ENCODE measurements around the gene ATP1A4. TPM values are rescaled to one million over a fixed set of nuclear protein-coding genes. Genes with fewer than 3 reads are reported as not detected.

The ATP1A4 gene
- total RNA-seq, 4 donors from 2014 or later: 1.5 TPM; not detected in 3

DNA sequence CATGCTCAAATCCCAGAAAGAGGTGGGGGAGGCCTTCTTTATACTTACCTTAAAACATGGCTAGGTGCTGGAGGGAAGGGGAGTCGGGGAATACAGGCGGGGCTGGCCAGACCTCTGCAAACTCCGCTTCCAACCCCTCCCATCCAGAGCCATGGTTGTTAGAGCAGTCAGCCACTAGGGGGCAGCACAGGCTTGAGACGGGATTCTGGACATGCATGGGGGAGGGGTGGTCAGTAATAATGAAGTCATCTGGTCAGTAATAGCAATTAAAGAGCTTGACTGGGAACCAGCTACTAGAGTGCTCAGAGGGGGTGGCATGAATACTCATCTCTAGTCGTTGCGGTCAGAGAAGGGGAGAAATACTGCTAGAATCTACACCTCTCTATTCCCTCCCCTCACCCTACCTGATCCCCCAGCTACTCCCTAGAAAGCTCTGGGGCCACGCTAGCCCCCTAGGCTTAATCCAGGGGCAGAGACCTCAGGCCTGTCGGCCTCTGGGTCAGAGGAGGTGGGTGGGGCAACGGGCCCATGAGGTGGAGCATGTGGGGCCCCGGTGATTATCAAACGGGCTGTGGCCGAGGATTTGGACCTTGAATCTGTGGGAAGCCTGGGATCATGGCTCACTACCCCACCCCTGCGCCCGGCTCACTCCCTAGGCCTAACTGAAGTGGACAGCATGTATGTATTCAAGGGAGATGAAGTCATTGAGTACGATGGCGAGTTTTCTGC, 41.9 kb downstream of the ATP1A4 start:
- H3K27me3 ChIP-seq: no peaks in the 10 kb centered on the region
- H3K4me3 ChIP-seq: no peak overlapping the region
- no peak overlapping the region for H3K27ac ChIP-seq
- peak; percentile 87 to 90 for DNase-seq
- peak in 1 of 2 donors; percentile 27 for TF ChIP-seq POLR2A (IDR thresholded peaks at IDR 0.05)
- TF ChIP-seq, protein P1, sequence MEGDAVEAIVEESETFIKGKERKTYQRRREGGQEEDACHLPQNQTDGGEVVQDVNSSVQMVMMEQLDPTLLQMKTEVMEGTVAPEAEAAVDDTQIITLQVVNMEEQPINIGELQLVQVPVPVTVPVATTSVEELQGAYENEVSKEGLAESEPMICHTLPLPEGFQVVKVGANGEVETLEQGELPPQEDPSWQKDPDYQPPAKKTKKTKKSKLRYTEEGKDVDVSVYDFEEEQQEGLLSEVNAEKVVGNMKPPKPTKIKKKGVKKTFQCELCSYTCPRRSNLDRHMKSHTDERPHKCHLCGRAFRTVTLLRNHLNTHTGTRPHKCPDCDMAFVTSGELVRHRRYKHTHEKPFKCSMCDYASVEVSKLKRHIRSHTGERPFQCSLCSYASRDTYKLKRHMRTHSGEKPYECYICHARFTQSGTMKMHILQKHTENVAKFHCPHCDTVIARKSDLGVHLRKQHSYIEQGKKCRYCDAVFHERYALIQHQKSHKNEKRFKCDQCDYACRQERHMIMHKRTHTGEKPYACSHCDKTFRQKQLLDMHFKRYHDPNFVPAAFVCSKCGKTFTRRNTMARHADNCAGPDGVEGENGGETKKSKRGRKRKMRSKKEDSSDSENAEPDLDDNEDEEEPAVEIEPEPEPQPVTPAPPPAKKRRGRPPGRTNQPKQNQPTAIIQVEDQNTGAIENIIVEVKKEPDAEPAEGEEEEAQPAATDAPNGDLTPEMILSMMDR (IDR thresholded peaks at IDR 0.05): peak; percentile 93 to 98 (median 97)
- intact Hi-C loops (cut with DNase I; ENCODE audit: low total_unique reads): loop anchor here (5.0 to 10.0 kb wide), 3 partner anchors 62 to 99 kb away; partner anchors contain the start of gene IGSF8
- no peaks in the 10 kb centered on the region for H3K9me3 ChIP-seq
- H3K4me1 ChIP-seq: peaks cover 0 to 5% of the 10 kb centered on the region in 2 donors
- no peaks in the 10 kb centered on the region for H3K36me3 ChIP-seq

GRCh38 chr1:160193832-160194736, 42.7 kb downstream of the ATP1A4 start:
- TF ChIP-seq POLR2A (IDR thresholded peaks at IDR 0.05): no peak
- TF ChIP-seq, protein P1 (IDR thresholded peaks at IDR 0.05): no peak
- peaks cover 0 to 5% of the 10 kb centered on the region in 2 donors for H3K4me1 ChIP-seq
- H3K9me3 ChIP-seq: no peaks in the 10 kb centered on the region
- intact Hi-C loops (cut with DNase I; ENCODE audit: low total_unique reads): loop anchor here (5.0 to 10.0 kb wide), 3 partner anchors 61 to 99 kb away; partner anchors contain the start of gene IGSF8
- H3K27me3 ChIP-seq: no peaks in the 10 kb centered on the region
- H3K27ac ChIP-seq: no peak overlapping the region
- H3K4me3 ChIP-seq: no peak overlapping the region
- no peak for DNase-seq
- H3K36me3 ChIP-seq: no peaks in the 10 kb centered on the region

DNA sequence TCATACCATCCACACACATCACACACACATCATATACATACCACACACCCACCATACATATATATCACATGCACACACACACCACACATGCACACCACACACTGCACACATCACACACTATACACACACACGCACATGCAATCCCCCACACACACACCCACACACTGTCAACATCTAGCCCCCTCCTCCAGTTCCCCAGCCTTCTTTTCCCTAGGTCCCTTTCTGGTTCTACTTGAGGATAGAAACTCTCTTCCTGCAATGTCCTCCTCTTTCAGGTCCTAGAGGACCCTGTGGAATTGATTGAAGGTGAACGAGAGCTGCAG, 43.3 kb downstream of the ATP1A4 start:
- Histone ChIP-seq H3K27me3 (no peaks in the 10 kb centered on the region), H3K4me1 (peaks cover 0 to 5% of the 10 kb centered on the region in 2 donors), H3K4me3 (no peak overlapping the region), H3K9me3 (no peaks in the 10 kb centered on the region), H3K36me3 (no peaks in the 10 kb centered on the region), H3K27ac (no peak overlapping the region)
- TF ChIP-seq, protein P1 (IDR thresholded peaks at IDR 0.05): no peak
- no peak for TF ChIP-seq POLR2A (IDR thresholded peaks at IDR 0.05)
- intact Hi-C loops (cut with DNase I; ENCODE audit: low total_unique reads): loop anchor here (5.0 to 10.0 kb wide), 3 partner anchors 60 to 100 kb away; partner anchors contain the start of gene IGSF8
- no peak for DNase-seq

- Histone ChIP-seq H3K4me1 (peaks cover 0 to 5% of the 10 kb centered on the region in 2 donors), H3K27me3 (no peaks in the 10 kb centered on the region), H3K27ac (no peak overlapping the region), H3K9me3 (no peaks in the 10 kb centered on the region), H3K4me3 (no peak overlapping the region), H3K36me3 (no peaks in the 10 kb centered on the region)
- no peak for TF ChIP-seq POLR2A (IDR thresholded peaks at IDR 0.05)
- TF ChIP-seq, protein P1 (IDR thresholded peaks at IDR 0.05): no peak
- no peak for DNase-seq
- intact Hi-C loops (cut with DNase I; ENCODE audit: low total_unique reads): loop anchor here (10.0 kb wide), 2 partner anchors 59 to 101 kb away; partner anchors contain the start of gene IGSF8
Observed at GRCh38 chr1:160196143-160196542, 44.7 kb downstream of the ATP1A4 start.

Measured in uterus (tissue), 4 donors.